B cell (primary cell): ENCODE results near the gene RNF224. TPM values are rescaled to one million over a fixed set of nuclear protein-coding genes. Genes with fewer than 3 reads are reported as not detected.

Experiments
- ATAC-seq: fragments of 200-7000 bp; cut with Tn5 transposase; one replicate; pipeline ENCODE4 v1.10.0; 2021; ENCODE audit warnings: low read depth, mild to moderate bottlenecking, moderate number of reproducible peaks, moderate library complexity
- CTCF ChIA-PET: fragments of 350-600 bp; sonication (Branson Sonifier 250); formaldehyde crosslinking; loops from one replicate; lab custom pipeline; 2021; ENCODE audit warnings: antibody characterized with exemption, inconsistent platforms; lab: Charles Lee
- POLR2A ChIA-PET: fragments of 350-600 bp; sonication (Branson Sonifier 250); formaldehyde crosslinking; loops from one replicate; lab custom pipeline; 2021; ENCODE audit warnings: antibody characterized with exemption; lab: Charles Lee
- DNase-seq: peaks from one replicate; pipeline ENCODE4 v3.0.0; 2013
- H2AFZ ChIP-seq: 2 replicates; pipeline ENCODE4 v1.6.1; 2012; ENCODE audit warnings: mild to moderate bottlenecking, low read depth, low read length; ENCODE audit not compliant: insufficient read depth, poor library complexity, severe bottlenecking
- H3K27ac ChIP-seq, 2 donors: 1 replicate in 1 of 2; 2 replicates in 1 of 2; pipeline ENCODE4 v1.5.1; 2012 to 2013; ENCODE audit warnings: low read length in 2 of 2, mild to moderate bottlenecking in 2 of 2, moderate library complexity in 1 of 2
- H3K27me3 ChIP-seq, 4 experiments: fragments of 200-600 bp in 1 of 4; sonication (generic) in 1 of 4; replicated peaks in 1 of 4; 1 replicate in 2 of 4; 2 replicates in 2 of 4; pipeline versions ENCODE4 v1.6.1 to v1.7.0; 2013 to 2016; ENCODE audit warnings: low read length in 3 of 4, mild to moderate bottlenecking in 2 of 4, mixed read lengths in 1 of 4, moderate library complexity in 1 of 4; ENCODE audit not compliant: insufficient read depth in 4 of 4, control insufficient read depth in 3 of 4; ENCODE audit errors: control extremely low read depth in 1 of 4
- H3K36me3 ChIP-seq, 2 experiments: replicated peaks in 1 of 2; 1 replicate in 1 of 2; 2 replicates in 1 of 2; pipeline versions ENCODE4 v1.6.1 to v1.7.1; 2013; ENCODE audit warnings: low read length in 1 of 2; ENCODE audit not compliant: insufficient read depth in 2 of 2, control insufficient read depth in 1 of 2; ENCODE audit errors: control extremely low read depth in 1 of 2, extremely low read depth in 1 of 2
- H3K4me1 ChIP-seq, 2 donors: fragments of 200-600 bp in 1 of 2; sonication (generic) in 1 of 2; 1 replicate in 1 of 2; 2 replicates in 1 of 2; pipeline versions ENCODE4 v1.5.1 to v1.6.1; 2013 to 2017; ENCODE audit warnings: low read length in 2 of 2; ENCODE audit not compliant: control insufficient read depth in 2 of 2, insufficient read depth in 2 of 2
- H3K4me2 ChIP-seq: replicated peaks from 2 replicates; pipeline ENCODE3; 2012; ENCODE audit warnings: mild to moderate bottlenecking, low read depth, low read length; ENCODE audit not compliant: poor library complexity, severe bottlenecking
- H3K4me3 ChIP-seq, 5 experiments: fragments of 200-600 bp in 1 of 5; sonication (generic) in 1 of 5; 1 replicate in 3 of 5; 2 replicates in 2 of 5; pipeline versions ENCODE4 v1.5.1 to v1.7.0; 2011 to 2016; ENCODE audit warnings: low read length in 4 of 5, mild to moderate bottlenecking in 4 of 5, low read depth in 2 of 5, control low read depth in 1 of 5, moderate library complexity in 1 of 5; ENCODE audit not compliant: insufficient read depth in 1 of 5; ENCODE audit errors: control extremely low read depth in 1 of 5, extremely low read depth in 1 of 5
- H3K79me2 ChIP-seq: fragments of 200-600 bp; sonication (generic); one replicate; pipeline ENCODE4 v1.6.0; 2016; ENCODE audit warnings: low read length; ENCODE audit not compliant: control insufficient read depth, insufficient read depth
- H3K9ac ChIP-seq: fragments of 200-600 bp; sonication (generic); 2 replicates; pipeline ENCODE4 v1.6.1; 2017; ENCODE audit warnings: mild to moderate bottlenecking, low read length, moderate library complexity
- H3K9me3 ChIP-seq, 3 donors: one replicate each; pipeline versions ENCODE4 v1.6.1 to v1.7.1; 2013; ENCODE audit warnings: low read length in 2 of 3; ENCODE audit not compliant: control insufficient read depth in 2 of 3, insufficient read depth in 1 of 3; ENCODE audit errors: control extremely low read depth in 1 of 3
- H4K20me1 ChIP-seq: 2 replicates; pipeline ENCODE4 v1.6.0; 2012; ENCODE audit warnings: mild to moderate bottlenecking, low read length; ENCODE audit not compliant: insufficient read depth, control insufficient read depth, poor library complexity, severe bottlenecking
- H3K27ac Mint-ChIP-seq: one replicate; pipeline ENCODE4 v1.8.0; 2021; ENCODE audit warnings: mixed read lengths
- H3K27me3 Mint-ChIP-seq: one replicate; pipeline ENCODE4 v1.8.0; 2021; ENCODE audit warnings: mixed read lengths
- H3K4me1 Mint-ChIP-seq: one replicate; pipeline ENCODE4 v1.8.0; 2021; ENCODE audit warnings: mixed read lengths
- H3K4me3 Mint-ChIP-seq: one replicate; pipeline ENCODE4 v1.8.0; 2021; ENCODE audit warnings: mixed read lengths
- H3K9me3 Mint-ChIP-seq: one replicate; pipeline ENCODE4 v1.8.0; 2022; ENCODE audit warnings: mixed read lengths; ENCODE audit not compliant: insufficient read depth
- EZH2 ChIP-seq: IDR thresholded peaks from 2 replicates; pipeline ENCODE4 v1.6.1; 2012; ENCODE audit warnings: borderline replicate concordance, low read depth, mild to moderate bottlenecking, moderate library complexity, low read length; ENCODE audit not compliant: insufficient read depth, poor library complexity, severe bottlenecking
- WGBS: methylation state at CpG from one replicate; pipeline ENCODE4 v1.1.5; 2013; ENCODE audit warnings: missing lambda C conversion rate; ENCODE audit not compliant: insufficient coverage; 5-methylcytosine and 5-hydroxymethylcytosine counted together
- intact Hi-C: fragments of 100-400 bp; cut with micrococcal nuclease; formaldehyde crosslinking; loops from one replicate; pipeline ENCODE4 v1.10.0; 2022
- polyA plus RNA-seq: library from polyadenylated mRNA; depleted of rRNA; stranded (reverse); fragments of >200 nt; gene quantifications from 2 replicates; pipeline ENCODE4 v1.2.3, GENCODE V29; 2012
- total RNA-seq, 2 donors: library from RNA; stranded (reverse); fragments of 120-200 nt in 1 of 2; gene quantifications; 1 replicate in 1 of 2; 2 replicates in 1 of 2; pipeline versions ENCODE4 v1.2.3 to v1.2.4, GENCODE V29; 2013 to 2022
- TF ChIP-seq, protein P1 (sequence below): fragments of 200-600 bp; IDR thresholded peaks from one replicate; pipeline ENCODE4 v1.8.0; 2022; ENCODE audit warnings: antibody characterized with exemption, mild to moderate bottlenecking

RNF224 gene
- total and polyA plus RNA-seq, 2 donors (not counting 1 experiment from before 2014, with no cell fraction given), result not detected

GRCh38 chr9:137269231-137269772, 42.0 kb downstream of the RNF224 start:
- H3K9me3 ChIP-seq, result no peaks in the 10 kb centered on the region
- peak overlapping the region; percentile 53 for H3K9ac ChIP-seq
- Mint-ChIP-seq H3K27me3 (no peaks in the 10 kb centered on the region), H3K4me3 (peak overlapping the region; percentile 69), H3K27ac (peak overlapping the region; percentile 78), H3K4me1 (peaks cover 30% of the 10 kb centered on the region), H3K9me3 (no peaks in the 10 kb centered on the region)
- ATAC-seq (peak; percentile 37), DNase-seq (peak; percentile 56)
- peaks cover 38% of the 10 kb centered on the region for H3K79me2 ChIP-seq
- intact Hi-C loops, result loop anchor here (2.0 kb wide), 1 partner anchor 15 kb away; the partner anchor contains the start of gene NELFB
- peak overlapping the region in 4 of 5 experiments; percentile 33 to 50 (median 45) for H3K4me3 ChIP-seq
- H2AFZ ChIP-seq, result no peak overlapping the region
- peaks cover 12 to 49% of the 10 kb centered on the region in 2 donors for H3K4me1 ChIP-seq
- 81% methylated on average over 16 of the region's 17 CpGs for WGBS
- no peak for TF ChIP-seq EZH2
- TF ChIP-seq, protein P1, sequence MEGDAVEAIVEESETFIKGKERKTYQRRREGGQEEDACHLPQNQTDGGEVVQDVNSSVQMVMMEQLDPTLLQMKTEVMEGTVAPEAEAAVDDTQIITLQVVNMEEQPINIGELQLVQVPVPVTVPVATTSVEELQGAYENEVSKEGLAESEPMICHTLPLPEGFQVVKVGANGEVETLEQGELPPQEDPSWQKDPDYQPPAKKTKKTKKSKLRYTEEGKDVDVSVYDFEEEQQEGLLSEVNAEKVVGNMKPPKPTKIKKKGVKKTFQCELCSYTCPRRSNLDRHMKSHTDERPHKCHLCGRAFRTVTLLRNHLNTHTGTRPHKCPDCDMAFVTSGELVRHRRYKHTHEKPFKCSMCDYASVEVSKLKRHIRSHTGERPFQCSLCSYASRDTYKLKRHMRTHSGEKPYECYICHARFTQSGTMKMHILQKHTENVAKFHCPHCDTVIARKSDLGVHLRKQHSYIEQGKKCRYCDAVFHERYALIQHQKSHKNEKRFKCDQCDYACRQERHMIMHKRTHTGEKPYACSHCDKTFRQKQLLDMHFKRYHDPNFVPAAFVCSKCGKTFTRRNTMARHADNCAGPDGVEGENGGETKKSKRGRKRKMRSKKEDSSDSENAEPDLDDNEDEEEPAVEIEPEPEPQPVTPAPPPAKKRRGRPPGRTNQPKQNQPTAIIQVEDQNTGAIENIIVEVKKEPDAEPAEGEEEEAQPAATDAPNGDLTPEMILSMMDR, result no peak
- H3K36me3 ChIP-seq, result peaks cover 0 to 24% of the 10 kb centered on the region in 2 experiments
- H3K27ac ChIP-seq, result peak overlapping the region; percentile 15 to 48
- CTCF ChIA-PET, result interaction anchor here (0.6 to 1.4 kb wide), 4 partner anchors 10 to 234 kb away, joined by 3 to 6 read pairs (median 3); no protein-coding TSS in a partner anchor
- no peaks in the 10 kb centered on the region for H3K27me3 ChIP-seq
- POLR2A ChIA-PET, result interaction anchor here (0.7 to 1.8 kb wide), 6 partner anchors 11 to 30 kb away, joined by 3 to 6 read pairs (median 4); partner anchors contain the start of gene TUBB4B
- H3K4me2 ChIP-seq, result peak overlapping the region; percentile 64
- H4K20me1 ChIP-seq, result peaks cover 33% of the 10 kb centered on the region
